K562 (cell line): ENCODE measurements around the gene NPAS3. TPM values are rescaled to one million over a fixed set of nuclear protein-coding genes. Genes with fewer than 3 reads are reported as not detected.

Experiments
- ATAC-seq: fragments of 200-7000 bp; cut with Tn5 transposase; 3 replicates; pipeline ENCODE4 v1.9.1; 2020; ENCODE audit warnings: moderate library complexity
- BruUV-seq: library from RNA; stranded (reverse); fragments of 400-500 nt; replicated peaks from 2 replicates; lab custom pipeline; 2021; lab: Mats Ljungman, UMichigan
- CTCF ChIA-PET: fragments of 300-600 bp; formaldehyde crosslinking; extraction: SDS; loops from one replicate; lab custom pipeline; 2021; ENCODE audit warnings: low intra/inter-chr PET ratio; lab: Yijun Ruan, JAX
- POLR2A ChIA-PET: fragments of 300-600, 350-650 bp; sonication (Branson Sonifier 250); formaldehyde crosslinking; extraction: SDS; loops from one replicate; lab custom pipeline; 2021; ENCODE audit warnings: antibody characterized with exemption, inconsistent platforms; lab: Yijun Ruan, JAX
- DNase-seq, 4 experiments: peaks; one replicate each; pipeline versions ENCODE4 v3.0.0 to v3.0.0-alpha.2; 2011 to 2018; ENCODE audit warnings: low spot score in 3 of 4, mixed read lengths in 3 of 4; ENCODE audit errors: extremely low read depth in 1 of 4
- FAIRE-seq: peaks from 2 replicates; lab custom pipeline; 2011; peaks lifted over from hg19 to GRCh38; lab: Jason Lieb, UNC
- H2AFZ ChIP-seq: 2 replicates; pipeline ENCODE4 v1.6.0; 2011; ENCODE audit warnings: low read depth, low read length, control low read depth, inconsistent platforms
- H3K27ac ChIP-seq: fragments of 200-600 bp; 3 replicates; pipeline ENCODE4 v1.8.0; 2011; ENCODE audit warnings: low read depth, mild to moderate bottlenecking, control low read depth, inconsistent platforms, low read length, moderate library complexity, mixed read lengths; ENCODE audit errors: extremely low read depth
- H3K27me3 ChIP-seq, 2 experiments: fragments of 300-600 bp in 1 of 2; 2 replicates in 1 of 2; 3 replicates in 1 of 2; pipeline versions ENCODE4 v1.6.0 to v1.8.0; 2011; ENCODE audit warnings: inconsistent platforms in 2 of 2, low read length in 2 of 2, mild to moderate bottlenecking in 1 of 2, mixed read lengths in 1 of 2, moderate library complexity in 1 of 2; ENCODE audit not compliant: control insufficient read depth in 2 of 2, insufficient read depth in 2 of 2
- H3K36me3 ChIP-seq: fragments of 300-600 bp; 3 replicates; pipeline ENCODE4 v1.8.0; 2011; ENCODE audit warnings: mild to moderate bottlenecking, low read length, inconsistent platforms; ENCODE audit not compliant: control insufficient read depth, insufficient read depth
- H3K4me1 ChIP-seq, 2 experiments: fragments of 200-600 bp in 1 of 2; replicated peaks in 1 of 2; 2 replicates in 1 of 2; 3 replicates in 1 of 2; pipeline versions ENCODE4 v1.5.1 to v1.8.0; 2011; ENCODE audit warnings: inconsistent platforms in 2 of 2, low read length in 2 of 2, mild to moderate bottlenecking in 1 of 2, mixed read lengths in 1 of 2, moderate library complexity in 1 of 2; ENCODE audit not compliant: control insufficient read depth in 2 of 2, insufficient read depth in 2 of 2
- H3K4me2 ChIP-seq: 2 replicates; pipeline ENCODE4 v1.6.1; 2011; ENCODE audit warnings: low read length, control low read depth, inconsistent platforms, mixed read lengths; ENCODE audit not compliant: insufficient read depth
- H3K4me3 ChIP-seq: fragments of 200-600 bp; sonication (generic), shearing (Covaris generic); 2 replicates; pipeline ENCODE4 v1.5.1; 2016; ENCODE audit warnings: control low read depth, inconsistent platforms
- H3K79me2 ChIP-seq: fragments of 200-600 bp; 3 replicates; pipeline ENCODE4 v1.8.0; 2011; ENCODE audit warnings: low read length, inconsistent platforms; ENCODE audit not compliant: control insufficient read depth, insufficient read depth
- H3K9ac ChIP-seq, 2 experiments: 2 replicates each; pipeline versions ENCODE4 v1.6.0 to v1.6.1; 2011; ENCODE audit warnings: low read depth in 2 of 2, low read length in 2 of 2, control low read depth in 1 of 2, inconsistent platforms in 1 of 2, mild to moderate bottlenecking in 1 of 2, mixed read lengths in 1 of 2; ENCODE audit not compliant: insufficient read depth in 1 of 2
- H3K9me1 ChIP-seq: one replicate; pipeline ENCODE4 v1.6.0; 2011; ENCODE audit warnings: inconsistent platforms, mild to moderate bottlenecking, low read length, moderate library complexity; ENCODE audit not compliant: control insufficient read depth, insufficient read depth
- H3K9me3 ChIP-seq: replicated peaks from 2 replicates; pipeline ENCODE4 v1.5.1; 2011; ENCODE audit warnings: low read depth, low read length, inconsistent platforms; ENCODE audit not compliant: control insufficient read depth, insufficient read depth
- H4K20me1 ChIP-seq: replicated peaks from 2 replicates; pipeline ENCODE4 v1.6.1; 2011; ENCODE audit warnings: low read length, inconsistent platforms, mixed read lengths; ENCODE audit not compliant: control insufficient read depth, insufficient read depth
- AFF4 ChIP-seq: sonication (generic); formaldehyde crosslinking; IDR thresholded peaks from 2 replicates; pipeline ENCODE4 v1.8.0; 2023; ENCODE audit warnings: mild to moderate bottlenecking, missing genetic modification reagents
- CHCHD3 ChIP-seq: fragments of 250-450 bp; sonication (Bioruptor Pico); IDR thresholded peaks from 2 replicates; pipeline ENCODE4 v2.1.2; 2022; ENCODE audit warnings: mild to moderate bottlenecking
- COPS2 ChIP-seq: fragments of 450-650 bp; conservative IDR thresholded peaks from 2 replicates; pipeline ENCODE4 v1.6.1; 2016; ENCODE audit warnings: mild to moderate bottlenecking, moderate library complexity
- FUS ChIP-seq: fragments of 200-400 bp; formaldehyde crosslinking; optimal IDR thresholded peaks from 2 replicates; pipeline ENCODE3; 2017; ENCODE audit warnings: low read depth, low read length
- GATAD2B ChIP-seq: fragments of 450-650 bp; IDR thresholded peaks from 2 replicates; pipeline ENCODE4 v1.6.1; 2017; ENCODE audit warnings: mild to moderate bottlenecking, borderline replicate concordance
- GTF2F1 ChIP-seq: IDR thresholded peaks from 2 replicates; pipeline ENCODE4 v1.6.1; 2011; ENCODE audit warnings: low read depth, low read length, improper control_type of control experiment
- HNRNPH1 ChIP-seq: fragments of 200-400 bp; formaldehyde crosslinking; optimal IDR thresholded peaks from 2 replicates; pipeline ENCODE3; 2017; ENCODE audit warnings: low read depth, mild to moderate bottlenecking, low read length, moderate library complexity
- KLF10 ChIP-seq: fragments of 250-450 bp; sonication (Bioruptor Pico); IDR thresholded peaks from 2 replicates; pipeline ENCODE4 v1.6.1; 2021; ENCODE audit warnings: matching md5 sums
- MBD2 ChIP-seq: sonication (generic); IDR thresholded peaks from 2 replicates; pipeline ENCODE4 v1.6.1; 2016; ENCODE audit warnings: low read depth, borderline replicate concordance
- MTA3 ChIP-seq: fragments of 450-650 bp; formaldehyde crosslinking; IDR thresholded peaks from 2 replicates; pipeline ENCODE4 v1.6.1; 2017; ENCODE audit warnings: mild to moderate bottlenecking, borderline replicate concordance
- SMAD2 ChIP-seq: fragments of 150-350 bp; IDR thresholded peaks from 2 replicates; pipeline ENCODE4 v1.6.1; 2014; ENCODE audit warnings: low read depth, mild to moderate bottlenecking, low read length
- SMAD4 ChIP-seq: fragments of 250-450 bp; sonication (Bioruptor Pico); conservative IDR thresholded peaks from 2 replicates; pipeline ENCODE4 v1.8.0; 2021; ENCODE audit warnings: inconsistent platforms, mild to moderate bottlenecking, moderate library complexity
- STAG1 ChIP-seq: sonication (generic); formaldehyde crosslinking; IDR thresholded peaks from 2 replicates; pipeline ENCODE4 v1.5.0; 2020; ENCODE audit warnings: missing genetic modification reagents, borderline replicate concordance
- U2AF1 ChIP-seq: fragments of 200-400 bp; formaldehyde crosslinking; optimal IDR thresholded peaks from 2 replicates; pipeline ENCODE3; 2017; ENCODE audit warnings: mild to moderate bottlenecking, low read depth, low read length, moderate library complexity
- U2AF2 ChIP-seq: fragments of 200-400 bp; formaldehyde crosslinking; optimal IDR thresholded peaks from 2 replicates; pipeline ENCODE3; 2017; ENCODE audit warnings: low read depth, mild to moderate bottlenecking, low read length
- ZC3H8 ChIP-seq: fragments of 450-650 bp; IDR thresholded peaks from 2 replicates; pipeline ENCODE4 v1.6.1; 2017
- ZNF384 ChIP-seq: IDR thresholded peaks from 2 replicates; pipeline ENCODE4 v1.6.1; 2012; ENCODE audit warnings: low read depth, low read length, improper control_type of control experiment
- ZNF444 ChIP-seq: fragments of 250-450 bp; sonication (Bioruptor Pico); IDR thresholded peaks from 2 replicates; pipeline ENCODE4 v1.4.0; 2020; ENCODE audit warnings: mild to moderate bottlenecking, moderate library complexity
- ZNF644 ChIP-seq: fragments of 200-800 bp; sonication (Bioruptor generic); IDR thresholded peaks from 2 replicates; pipeline ENCODE4 v1.6.1; 2016; ENCODE audit warnings: low read depth, missing genetic modification characterization, missing compliant biosample characterization
- WGBS: fragments of 100-300 bp; shearing (Covaris generic); methylation state at CpG from one replicate; pipeline ENCODE4 v1.1.6; 2016; ENCODE audit warnings: low coverage, mixed read lengths; ENCODE audit not compliant: insufficient coverage; ENCODE audit errors: missing lambda C conversion rate; 5-methylcytosine and 5-hydroxymethylcytosine counted together
- in situ Hi-C: fragments of 300-500 bp; cut with MboI; formaldehyde crosslinking; loops from 4 replicates; pipeline ENCODE4 v1.15.0; 2018; ENCODE audit warnings: inconsistent platforms, mixed read lengths
- intact Hi-C: fragments of 100-400 bp; cut with micrococcal nuclease; formaldehyde crosslinking; loops from 2 replicates; pipeline ENCODE4 v1.14.2; 2022
- polyA plus RNA-seq, 8 experiments: library from polyadenylated mRNA; depleted of rRNA in 4 of 8; stranded (reverse) in 5 of 8; unstranded in 3 of 8; fragments of >200 nt; fragmentation: Nextera tagmentation in 2 of 8; fragmentation: Illumina TruSeq in 1 of 8; extraction: Ambion mirVana in 2 of 8; extraction: Trizol in 1 of 8; gene quantifications; 2 replicates each; pipeline versions ENCODE4 v1.2.1 to v1.2.3, GENCODE V29; 2011 to 2014; ENCODE audit warnings: inconsistent platforms in 1 of 8, missing spikeins in 1 of 8
- total RNA-seq, 7 experiments: library from RNA; depleted of rRNA in 6 of 7; stranded (reverse); fragments of >200 nt in 6 of 7; fragmentation: Illumina TruSeq in 2 of 7; extraction: Trizol in 2 of 7; gene quantifications; 2 replicates each; pipeline versions ENCODE4 v1.2.1 to v1.2.3, GENCODE V29; 2011 to 2021; ENCODE audit warnings: low replicate concordance in 1 of 7

NPAS3 gene
- total and polyA plus RNA-seq, 9 of the 15 experiments (the other 6 are each of a cell fraction or from before 2014, with no cell fraction given) = 0.04 TPM; not detected in 8

GRCh38 chr14:33551963-33552362 lies 613.3 kb downstream of the NPAS3 start:
- H3K9ac ChIP-seq = no peak overlapping the region
- POLR2A ChIA-PET = interaction anchor here (0.8 kb wide), 1 partner anchor 10 kb away, joined by 4 read pairs; no protein-coding TSS in a partner anchor
- TF ChIP-seq GTF2F1 (no peak), AFF4 (CRISPR knock-in tag) (no peak), ZC3H8 (no peak), SMAD2 (no peak), KLF10 (no peak), U2AF2 (no peak), STAG1 (CRISPR knock-in tag) (no peak), GATAD2B (no peak), MTA3 (no peak), CHCHD3 (no peak), ZNF384 (no peak), MBD2 (no peak), ZNF644 (tag) (no peak), SMAD4 (CRISPR knock-in tag) (no peak), COPS2 (no peak), ZNF444 (CRISPR knock-in tag) (no peak), FUS (no peak), U2AF1 (no peak), HNRNPH1 (no peak)
- no TSS peak for BruUV-seq
- no peak overlapping the region for H3K4me3 ChIP-seq
- H3K4me2 ChIP-seq = no peak overlapping the region
- ATAC-seq (no peak), FAIRE-seq (no peak), DNase-seq (no peak)
- H3K79me2 ChIP-seq = no peaks in the 10 kb centered on the region
- CTCF ChIA-PET = no interaction called here
- H3K4me1 ChIP-seq = no peaks in the 10 kb centered on the region
- 0% methylated on average over 3 of the region's 3 CpGs for WGBS
- no peaks in the 10 kb centered on the region for H3K36me3 ChIP-seq
- in situ Hi-C loops (no loop called here), intact Hi-C loops (no loop called here)
- H3K27ac ChIP-seq = no peak overlapping the region
- no peaks in the 10 kb centered on the region for H4K20me1 ChIP-seq
- no peaks in the 10 kb centered on the region for H3K27me3 ChIP-seq
- H3K9me1 ChIP-seq = no peaks in the 10 kb centered on the region
- no peaks in the 10 kb centered on the region for H3K9me3 ChIP-seq
- H2AFZ ChIP-seq = no peak overlapping the region
